Panc1 (cell line): ENCODE results near the gene CAVIN3.

Source experiments
- POLR2AphosphoS5 ChIP-seq: IDR thresholded peaks from 2 replicates; pipeline ENCODE4 v1.6.1; 2012; ENCODE audit warnings: mild to moderate bottlenecking, low read depth, low read length, moderate library complexity
- TF ChIP-seq, protein P1 (sequence below): fragments of 450-650 bp; IDR thresholded peaks from 2 replicates; pipeline ENCODE4 v1.5.1; 2017; ENCODE audit warnings: mild to moderate bottlenecking
- TF ChIP-seq, protein P2 (sequence below), 2 experiments: IDR thresholded peaks; 2 replicates each; pipeline ENCODE4 v1.6.1; 2011 to 2012; ENCODE audit warnings: low read depth in 2 of 2, control low read depth in 1 of 2, low read length in 1 of 2, mild to moderate bottlenecking in 1 of 2, moderate library complexity in 1 of 2; ENCODE audit not compliant: insufficient read depth in 1 of 2

DNA sequence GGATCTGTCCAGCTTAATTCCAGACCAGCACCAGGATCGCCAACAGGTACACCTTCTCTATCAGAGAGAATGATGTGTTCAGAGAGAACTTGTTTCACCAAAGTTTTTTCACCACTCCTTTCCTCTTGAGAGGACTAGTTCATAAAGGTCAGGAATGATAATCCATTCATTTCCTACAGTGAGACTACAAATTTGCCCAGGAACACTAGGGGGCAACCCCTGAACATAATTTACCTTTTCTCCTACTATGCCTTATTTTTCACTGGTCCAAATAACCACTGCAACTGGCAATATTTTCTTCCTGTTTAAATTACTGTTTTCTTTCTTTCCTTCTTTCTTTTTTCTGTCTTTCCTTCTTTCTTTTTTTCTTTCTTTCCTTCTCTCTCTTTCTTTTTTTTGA, 22.5 kb downstream of the CAVIN3 start:
- TF ChIP-seq, protein P1, sequence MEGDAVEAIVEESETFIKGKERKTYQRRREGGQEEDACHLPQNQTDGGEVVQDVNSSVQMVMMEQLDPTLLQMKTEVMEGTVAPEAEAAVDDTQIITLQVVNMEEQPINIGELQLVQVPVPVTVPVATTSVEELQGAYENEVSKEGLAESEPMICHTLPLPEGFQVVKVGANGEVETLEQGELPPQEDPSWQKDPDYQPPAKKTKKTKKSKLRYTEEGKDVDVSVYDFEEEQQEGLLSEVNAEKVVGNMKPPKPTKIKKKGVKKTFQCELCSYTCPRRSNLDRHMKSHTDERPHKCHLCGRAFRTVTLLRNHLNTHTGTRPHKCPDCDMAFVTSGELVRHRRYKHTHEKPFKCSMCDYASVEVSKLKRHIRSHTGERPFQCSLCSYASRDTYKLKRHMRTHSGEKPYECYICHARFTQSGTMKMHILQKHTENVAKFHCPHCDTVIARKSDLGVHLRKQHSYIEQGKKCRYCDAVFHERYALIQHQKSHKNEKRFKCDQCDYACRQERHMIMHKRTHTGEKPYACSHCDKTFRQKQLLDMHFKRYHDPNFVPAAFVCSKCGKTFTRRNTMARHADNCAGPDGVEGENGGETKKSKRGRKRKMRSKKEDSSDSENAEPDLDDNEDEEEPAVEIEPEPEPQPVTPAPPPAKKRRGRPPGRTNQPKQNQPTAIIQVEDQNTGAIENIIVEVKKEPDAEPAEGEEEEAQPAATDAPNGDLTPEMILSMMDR: no peak
- TF ChIP-seq, protein P2, sequence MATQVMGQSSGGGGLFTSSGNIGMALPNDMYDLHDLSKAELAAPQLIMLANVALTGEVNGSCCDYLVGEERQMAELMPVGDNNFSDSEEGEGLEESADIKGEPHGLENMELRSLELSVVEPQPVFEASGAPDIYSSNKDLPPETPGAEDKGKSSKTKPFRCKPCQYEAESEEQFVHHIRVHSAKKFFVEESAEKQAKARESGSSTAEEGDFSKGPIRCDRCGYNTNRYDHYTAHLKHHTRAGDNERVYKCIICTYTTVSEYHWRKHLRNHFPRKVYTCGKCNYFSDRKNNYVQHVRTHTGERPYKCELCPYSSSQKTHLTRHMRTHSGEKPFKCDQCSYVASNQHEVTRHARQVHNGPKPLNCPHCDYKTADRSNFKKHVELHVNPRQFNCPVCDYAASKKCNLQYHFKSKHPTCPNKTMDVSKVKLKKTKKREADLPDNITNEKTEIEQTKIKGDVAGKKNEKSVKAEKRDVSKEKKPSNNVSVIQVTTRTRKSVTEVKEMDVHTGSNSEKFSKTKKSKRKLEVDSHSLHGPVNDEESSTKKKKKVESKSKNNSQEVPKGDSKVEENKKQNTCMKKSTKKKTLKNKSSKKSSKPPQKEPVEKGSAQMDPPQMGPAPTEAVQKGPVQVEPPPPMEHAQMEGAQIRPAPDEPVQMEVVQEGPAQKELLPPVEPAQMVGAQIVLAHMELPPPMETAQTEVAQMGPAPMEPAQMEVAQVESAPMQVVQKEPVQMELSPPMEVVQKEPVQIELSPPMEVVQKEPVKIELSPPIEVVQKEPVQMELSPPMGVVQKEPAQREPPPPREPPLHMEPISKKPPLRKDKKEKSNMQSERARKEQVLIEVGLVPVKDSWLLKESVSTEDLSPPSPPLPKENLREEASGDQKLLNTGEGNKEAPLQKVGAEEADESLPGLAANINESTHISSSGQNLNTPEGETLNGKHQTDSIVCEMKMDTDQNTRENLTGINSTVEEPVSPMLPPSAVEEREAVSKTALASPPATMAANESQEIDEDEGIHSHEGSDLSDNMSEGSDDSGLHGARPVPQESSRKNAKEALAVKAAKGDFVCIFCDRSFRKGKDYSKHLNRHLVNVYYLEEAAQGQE (IDR thresholded peaks at IDR 0.05; ENCODE audit: insufficient read depth in 1 of 2, low read depth in 2 of 2, low read length in 1 of 2): no peak
- TF ChIP-seq POLR2AphosphoS5: no peak
